HepG2 (cell line): ENCODE data around the gene UBL7. TPM values are rescaled to one million over a fixed set of nuclear protein-coding genes. Genes with fewer than 3 reads are reported as not detected.

Experiments used
- BCL6 ChIP-seq: IDR thresholded peaks from 2 replicates; pipeline ENCODE4 v1.6.1; 2016; ENCODE audit warnings: missing genetic modification reagents, missing compliant biosample characterization
- HNRNPK ChIP-seq: fragments of 200-400 bp; formaldehyde crosslinking; IDR thresholded peaks from 2 replicates; pipeline ENCODE4 v1.6.1; 2018; ENCODE audit warnings: low read length, low read depth, moderate library complexity, mild to moderate bottlenecking; ENCODE audit not compliant: poor library complexity, severe bottlenecking
- NCOA1 ChIP-seq: sonication (generic); formaldehyde crosslinking; IDR thresholded peaks from 2 replicates; pipeline ENCODE4 v1.9.0; 2021; ENCODE audit warnings: missing genetic modification reagents
- XRCC5 ChIP-seq: fragments of 200-400 bp; formaldehyde crosslinking; optimal IDR thresholded peaks from 2 replicates; pipeline ENCODE3; 2017; ENCODE audit warnings: mild to moderate bottlenecking, low read length
- ZBTB1 ChIP-seq: sonication (generic); formaldehyde crosslinking; IDR thresholded peaks from 2 replicates; pipeline ENCODE4 v1.4.0; 2020; ENCODE audit warnings: missing genetic modification reagents, borderline replicate concordance
- ZBTB38 ChIP-seq: sonication (generic); formaldehyde crosslinking; IDR thresholded peaks from 2 replicates; pipeline ENCODE4 v1.5.1; 2020; ENCODE audit warnings: mild to moderate bottlenecking, missing genetic modification reagents
- ZC3H4 ChIP-seq: sonication (generic); formaldehyde crosslinking; IDR thresholded peaks from 2 replicates; pipeline ENCODE4 v1.4.0; 2020; ENCODE audit warnings: missing genetic modification reagents, borderline replicate concordance
- polyA plus RNA-seq, 8 experiments: library from polyadenylated mRNA; depleted of rRNA in 3 of 8; stranded (reverse) in 7 of 8; unstranded in 1 of 8; fragments of >200 nt; fragmentation: Illumina TruSeq in 4 of 8; extraction: Trizol in 4 of 8; gene quantifications; 2 replicates each; pipeline versions ENCODE4 v1.2.1 to v1.2.3, GENCODE V29; 2011 to 2016; ENCODE audit warnings: low read depth in 4 of 8, missing spikeins in 1 of 8, mixed read lengths in 1 of 8; ENCODE audit not compliant: insufficient read depth in 1 of 8
- total RNA-seq, 5 experiments: library from RNA; depleted of rRNA; stranded (reverse); fragments of >200 nt; fragmentation: Illumina TruSeq; extraction: Trizol; gene quantifications; 2 replicates each; pipeline ENCODE4 v1.2.3, GENCODE V29; 2016; ENCODE audit warnings: low read depth in 1 of 5
- TF ChIP-seq, protein P1 (sequence below): sonication (generic); formaldehyde crosslinking; IDR thresholded peaks from 2 replicates; pipeline ENCODE4 v1.4.0; 2020; ENCODE audit warnings: mild to moderate bottlenecking, missing genetic modification reagents, borderline replicate concordance
- TF ChIP-seq, protein P2 (sequence below): sonication (generic); formaldehyde crosslinking; IDR thresholded peaks from 2 replicates; pipeline ENCODE4 v1.4.0; 2020; ENCODE audit warnings: missing genetic modification reagents

UBL7 gene
- total and polyA plus RNA-seq, 2 of the 13 experiments (the other 11 are each of a cell fraction or from before 2014, with no cell fraction given) = 55.0 to 63.5 TPM

DNA sequence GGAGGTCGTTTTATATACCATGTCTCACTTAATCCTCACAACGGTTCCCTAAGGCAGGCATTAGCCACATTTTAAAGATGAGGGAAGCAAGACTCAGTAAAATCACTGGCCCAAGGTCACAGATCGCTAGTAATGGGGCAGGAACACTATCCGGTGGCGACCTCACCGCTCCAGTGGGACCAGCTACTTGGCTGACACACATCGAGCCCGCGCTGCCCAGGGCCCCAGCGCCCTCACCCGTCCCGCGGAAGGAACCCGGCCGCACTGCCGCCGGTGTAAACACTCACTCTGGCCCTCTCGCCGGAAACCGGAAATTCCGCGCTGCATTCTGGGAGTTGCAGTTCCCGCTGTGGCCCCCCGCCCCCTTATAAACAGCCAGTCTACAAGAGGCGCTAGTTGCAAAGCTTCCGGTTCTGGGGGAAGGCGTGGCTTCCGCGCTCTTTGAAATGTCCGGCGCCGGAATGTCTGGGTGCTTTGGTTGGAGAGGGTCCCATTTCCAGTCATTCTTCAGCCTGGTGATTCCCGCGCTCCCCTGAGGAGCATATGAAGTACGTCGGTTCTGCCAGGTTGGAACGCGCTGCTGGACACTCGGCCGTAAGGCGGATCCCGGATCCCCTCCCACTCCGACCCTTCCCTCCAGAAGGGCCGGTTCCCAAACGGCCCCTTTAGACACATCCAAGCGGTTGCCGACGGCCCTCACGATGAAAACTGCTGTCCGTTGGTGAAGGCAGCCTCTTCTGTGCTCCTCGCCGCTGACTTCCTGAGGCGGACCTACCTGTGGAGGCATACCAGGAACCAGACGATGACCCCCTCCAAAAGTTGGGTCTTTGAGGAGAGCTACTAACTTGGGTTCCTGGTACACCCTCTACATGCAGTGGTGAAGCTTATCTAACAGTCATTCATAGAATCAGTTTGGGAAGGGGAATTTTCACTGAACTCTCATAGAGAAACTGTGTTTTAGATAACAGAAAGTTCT lies at the start of gene UBL7 (continued):
- TF ChIP-seq, protein P1, sequence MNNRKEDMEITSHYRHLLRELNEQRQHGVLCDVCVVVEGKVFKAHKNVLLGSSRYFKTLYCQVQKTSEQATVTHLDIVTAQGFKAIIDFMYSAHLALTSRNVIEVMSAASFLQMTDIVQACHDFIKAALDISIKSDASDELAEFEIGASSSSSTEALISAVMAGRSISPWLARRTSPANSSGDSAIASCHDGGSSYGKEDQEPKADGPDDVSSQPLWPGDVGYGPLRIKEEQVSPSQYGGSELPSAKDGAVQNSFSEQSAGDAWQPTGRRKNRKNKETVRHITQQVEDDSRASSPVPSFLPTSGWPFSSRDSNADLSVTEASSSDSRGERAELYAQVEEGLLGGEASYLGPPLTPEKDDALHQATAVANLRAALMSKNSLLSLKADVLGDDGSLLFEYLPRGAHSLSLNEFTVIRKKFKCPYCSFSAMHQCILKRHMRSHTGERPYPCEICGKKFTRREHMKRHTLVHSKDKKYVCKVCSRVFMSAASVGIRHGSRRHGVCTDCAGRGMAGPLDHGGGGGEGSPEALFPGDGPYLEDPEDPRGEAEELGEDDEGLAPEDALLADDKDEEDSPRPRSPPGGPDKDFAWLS (CRISPR knock-in tag) = no peak
- TF ChIP-seq ZC3H4 (no peak), ZBTB38 (peak; percentile 57), XRCC5 (peak; percentile 78), HNRNPK (no peak), NCOA1 (no peak), ZBTB1 (CRISPR knock-in tag) (no peak), BCL6 (CRISPR knock-in tag) (peak; percentile 61; the same call in 1 of the 2 replicates)
- TF ChIP-seq, protein P2, sequence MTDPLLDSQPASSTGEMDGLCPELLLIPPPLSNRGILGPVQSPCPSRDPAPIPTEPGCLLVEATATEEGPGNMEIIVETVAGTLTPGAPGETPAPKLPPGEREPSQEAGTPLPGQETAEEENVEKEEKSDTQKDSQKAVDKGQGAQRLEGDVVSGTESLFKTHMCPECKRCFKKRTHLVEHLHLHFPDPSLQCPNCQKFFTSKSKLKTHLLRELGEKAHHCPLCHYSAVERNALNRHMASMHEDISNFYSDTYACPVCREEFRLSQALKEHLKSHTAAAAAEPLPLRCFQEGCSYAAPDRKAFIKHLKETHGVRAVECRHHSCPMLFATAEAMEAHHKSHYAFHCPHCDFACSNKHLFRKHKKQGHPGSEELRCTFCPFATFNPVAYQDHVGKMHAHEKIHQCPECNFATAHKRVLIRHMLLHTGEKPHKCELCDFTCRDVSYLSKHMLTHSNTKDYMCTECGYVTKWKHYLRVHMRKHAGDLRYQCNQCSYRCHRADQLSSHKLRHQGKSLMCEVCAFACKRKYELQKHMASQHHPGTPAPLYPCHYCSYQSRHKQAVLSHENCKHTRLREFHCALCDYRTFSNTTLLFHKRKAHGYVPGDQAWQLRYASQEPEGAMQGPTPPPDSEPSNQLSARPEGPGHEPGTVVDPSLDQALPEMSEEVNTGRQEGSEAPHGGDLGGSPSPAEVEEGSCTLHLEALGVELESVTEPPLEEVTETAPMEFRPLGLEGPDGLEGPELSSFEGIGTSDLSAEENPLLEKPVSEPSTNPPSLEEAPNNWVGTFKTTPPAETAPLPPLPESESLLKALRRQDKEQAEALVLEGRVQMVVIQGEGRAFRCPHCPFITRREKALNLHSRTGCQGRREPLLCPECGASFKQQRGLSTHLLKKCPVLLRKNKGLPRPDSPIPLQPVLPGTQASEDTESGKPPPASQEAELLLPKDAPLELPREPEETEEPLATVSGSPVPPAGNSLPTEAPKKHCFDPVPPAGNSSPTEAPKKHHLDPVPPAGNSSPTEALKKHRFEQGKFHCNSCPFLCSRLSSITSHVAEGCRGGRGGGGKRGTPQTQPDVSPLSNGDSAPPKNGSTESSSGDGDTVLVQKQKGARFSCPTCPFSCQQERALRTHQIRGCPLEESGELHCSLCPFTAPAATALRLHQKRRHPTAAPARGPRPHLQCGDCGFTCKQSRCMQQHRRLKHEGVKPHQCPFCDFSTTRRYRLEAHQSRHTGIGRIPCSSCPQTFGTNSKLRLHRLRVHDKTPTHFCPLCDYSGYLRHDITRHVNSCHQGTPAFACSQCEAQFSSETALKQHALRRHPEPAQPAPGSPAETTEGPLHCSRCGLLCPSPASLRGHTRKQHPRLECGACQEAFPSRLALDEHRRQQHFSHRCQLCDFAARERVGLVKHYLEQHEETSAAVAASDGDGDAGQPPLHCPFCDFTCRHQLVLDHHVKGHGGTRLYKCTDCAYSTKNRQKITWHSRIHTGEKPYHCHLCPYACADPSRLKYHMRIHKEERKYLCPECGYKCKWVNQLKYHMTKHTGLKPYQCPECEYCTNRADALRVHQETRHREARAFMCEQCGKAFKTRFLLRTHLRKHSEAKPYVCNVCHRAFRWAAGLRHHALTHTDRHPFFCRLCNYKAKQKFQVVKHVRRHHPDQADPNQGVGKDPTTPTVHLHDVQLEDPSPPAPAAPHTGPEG = peak; percentile 83
